H1 (cell line): ENCODE measurements around the gene STPG1. TPM values are rescaled to one million over a fixed set of nuclear protein-coding genes. Genes with fewer than 3 reads are reported as not detected.

Experiments
- CTCF ChIA-PET: fragments of 300-600 bp; sonication (Branson Sonifier 250); formaldehyde crosslinking; loops from one replicate; lab custom pipeline; 2021; ENCODE audit not compliant: partially characterized antibody; lab: Charles Lee
- POLR2A ChIA-PET: fragments of 300-600 bp; sonication (Branson Sonifier 250); formaldehyde crosslinking; loops from one replicate; lab custom pipeline; 2021; ENCODE audit warnings: inconsistent platforms; ENCODE audit not compliant: partially characterized antibody; lab: Charles Lee
- DNase-seq, 2 experiments: peaks; one replicate each; pipeline versions ENCODE4 v3.0.0 to v3.0.0-alpha.2; 2010 to 2022; ENCODE audit warnings: low spot score in 2 of 2, low read depth in 1 of 2, mixed read lengths in 1 of 2
- FAIRE-seq: peaks from 2 replicates; lab custom pipeline; 2011; peaks lifted over from hg19 to GRCh38; lab: Jason Lieb, UNC
- H2AFZ ChIP-seq: 2 replicates; pipeline ENCODE4 v1.8.1; 2012; ENCODE audit warnings: low read length, inconsistent platforms
- H2AK5ac ChIP-seq: 2 replicates; pipeline ENCODE4 v1.6.1; 2013; ENCODE audit warnings: low read depth, low read length
- H2BK120ac ChIP-seq: replicated peaks from 2 replicates; pipeline ENCODE3; 2013; ENCODE audit warnings: low read depth, low read length, inconsistent platforms
- H2BK12ac ChIP-seq: 2 replicates; pipeline ENCODE4 v1.6.1; 2013; ENCODE audit warnings: low read depth, low read length
- H2BK15ac ChIP-seq: 2 replicates; pipeline ENCODE4 v1.6.1; 2013; ENCODE audit warnings: low read length
- H2BK20ac ChIP-seq: 2 replicates; pipeline ENCODE4 v1.6.1; 2013; ENCODE audit warnings: low read length
- H2BK5ac ChIP-seq: 2 replicates; pipeline ENCODE4 v1.6.1; 2013; ENCODE audit warnings: low read depth, low read length
- H3K14ac ChIP-seq: 2 replicates; pipeline ENCODE4 v1.6.1; 2013; ENCODE audit warnings: inconsistent platforms; ENCODE audit not compliant: insufficient read length
- H3K18ac ChIP-seq: 2 replicates; pipeline ENCODE4 v1.6.1; 2013; ENCODE audit warnings: low read length; ENCODE audit errors: extremely low read depth
- H3K23ac ChIP-seq: 2 replicates; pipeline ENCODE4 v1.6.1; 2013; ENCODE audit warnings: inconsistent platforms; ENCODE audit not compliant: insufficient read length
- H3K23me2 ChIP-seq: 2 replicates; pipeline ENCODE4 v1.6.1; 2013; ENCODE audit warnings: low read depth, low read length
- H3K27ac ChIP-seq: 2 replicates; pipeline ENCODE4 v1.6.1; 2011; ENCODE audit warnings: low read depth, low read length, inconsistent platforms
- H3K27me3 ChIP-seq, 4 experiments: replicated peaks in 1 of 4; 1 replicate in 1 of 4; 2 replicates in 3 of 4; pipeline versions ENCODE4 v1.6.1 to v1.8.1; 2011 to 2013; ENCODE audit warnings: low read length in 3 of 4, mild to moderate bottlenecking in 3 of 4, inconsistent platforms in 2 of 4, mixed read lengths in 2 of 4, moderate library complexity in 1 of 4; ENCODE audit not compliant: control insufficient read depth in 3 of 4, insufficient read depth in 3 of 4; ENCODE audit errors: extremely low read depth in 1 of 4
- H3K36me3 ChIP-seq, 4 experiments: 2 replicates each; pipeline versions ENCODE4 v1.6.1 to v1.8.1; 2011 to 2013; ENCODE audit warnings: mild to moderate bottlenecking in 4 of 4, low read length in 3 of 4, moderate library complexity in 2 of 4, control low read depth in 1 of 4, inconsistent platforms in 1 of 4; ENCODE audit not compliant: insufficient read depth in 4 of 4, control insufficient read depth in 2 of 4
- H3K4ac ChIP-seq: replicated peaks from 2 replicates; pipeline ENCODE3; 2013; ENCODE audit warnings: low read length, low read depth, mixed read lengths, inconsistent platforms; ENCODE audit not compliant: insufficient read length
- H3K4me1 ChIP-seq, 4 experiments: replicated peaks in 1 of 4; 1 replicate in 1 of 4; 2 replicates in 3 of 4; pipeline versions ENCODE4 v1.6.1 to v1.8.1; 2011 to 2013; ENCODE audit warnings: low read length in 3 of 4, inconsistent platforms in 2 of 4, mixed read lengths in 1 of 4; ENCODE audit not compliant: insufficient read depth in 4 of 4, control insufficient read depth in 3 of 4
- H3K4me2 ChIP-seq, 2 experiments: 2 replicates each; pipeline versions ENCODE4 v1.6.1 to v1.8.1; 2011 to 2013; ENCODE audit warnings: low read depth in 2 of 2, low read length in 2 of 2, control low read depth in 1 of 2, inconsistent platforms in 1 of 2, mild to moderate bottlenecking in 1 of 2; ENCODE audit not compliant: insufficient read depth in 1 of 2
- H3K4me3 ChIP-seq, 4 experiments: fragments of 200-600, 300-600 bp in 1 of 4; sonication (generic), shearing (Covaris generic), sonication (Bioruptor Twin) in 1 of 4; 2 replicates each; pipeline versions ENCODE4 v1.5.1 to v1.8.1; 2011 to 2016; ENCODE audit warnings: low read length in 4 of 4, low read depth in 3 of 4, control low read depth in 2 of 4, inconsistent platforms in 2 of 4, mild to moderate bottlenecking in 2 of 4, mixed read lengths in 1 of 4, moderate library complexity in 1 of 4; ENCODE audit not compliant: insufficient read depth in 2 of 4; ENCODE audit errors: extremely low read depth in 1 of 4
- H3K56ac ChIP-seq: replicated peaks from 2 replicates; pipeline ENCODE3; 2013; ENCODE audit warnings: low read depth, mild to moderate bottlenecking, mixed read lengths, low read length, inconsistent platforms; ENCODE audit not compliant: insufficient read length
- H3K79me1 ChIP-seq: 2 replicates; pipeline ENCODE4 v1.6.1; 2013; ENCODE audit warnings: low read depth, low read length, control low read depth
- H3K79me2 ChIP-seq, 2 experiments: 2 replicates each; pipeline versions ENCODE4 v1.6.1 to v1.8.1; 2012 to 2013; ENCODE audit warnings: low read length in 2 of 2, mild to moderate bottlenecking in 2 of 2, inconsistent platforms in 1 of 2; ENCODE audit not compliant: insufficient read depth in 2 of 2, control insufficient read depth in 1 of 2
- H3K9ac ChIP-seq, 4 experiments: replicated peaks in 1 of 4; 1 replicate in 1 of 4; 2 replicates in 3 of 4; pipeline versions ENCODE4 v1.6.1 to v1.8.1; 2011 to 2013; ENCODE audit warnings: low read depth in 3 of 4, low read length in 3 of 4, control low read depth in 2 of 4, mild to moderate bottlenecking in 2 of 4, moderate library complexity in 2 of 4, inconsistent platforms in 1 of 4; ENCODE audit errors: extremely low read depth in 1 of 4
- H3K9me3 ChIP-seq, 2 experiments: 2 replicates each; pipeline versions ENCODE4 v1.6.1 to v1.8.1; 2012 to 2013; ENCODE audit warnings: mild to moderate bottlenecking in 2 of 2, moderate library complexity in 2 of 2, control low read depth in 1 of 2, inconsistent platforms in 1 of 2, low read depth in 1 of 2, low read length in 1 of 2, mixed read lengths in 1 of 2; ENCODE audit not compliant: insufficient read depth in 2 of 2
- H4K20me1 ChIP-seq, 2 experiments: replicated peaks in 1 of 2; 2 replicates each; pipeline versions ENCODE3 to v1.8.1; 2011 to 2013; ENCODE audit warnings: inconsistent platforms in 2 of 2, low read length in 2 of 2, mild to moderate bottlenecking in 1 of 2; ENCODE audit not compliant: insufficient read depth in 2 of 2, control insufficient read depth in 1 of 2
- H4K5ac ChIP-seq: 2 replicates; pipeline ENCODE4 v1.6.1; 2013; ENCODE audit warnings: low read length, low read depth, mixed read lengths, inconsistent platforms; ENCODE audit not compliant: insufficient read length
- H4K8ac ChIP-seq: 2 replicates; pipeline ENCODE4 v1.8.0; 2013; ENCODE audit warnings: mild to moderate bottlenecking, moderate library complexity, low read length, inconsistent platforms; ENCODE audit not compliant: insufficient read depth; ENCODE audit errors: extremely low read depth
- H4K91ac ChIP-seq: replicated peaks from 2 replicates; pipeline ENCODE3; 2013; ENCODE audit warnings: low read length, mixed read lengths, inconsistent platforms; ENCODE audit not compliant: insufficient read length
- ATF2 ChIP-seq: IDR thresholded peaks from 2 replicates; pipeline ENCODE4 v1.6.1; 2012; ENCODE audit warnings: low read length, inconsistent platforms
- CBX8 ChIP-seq: fragments of 300-800, 300-1000 bp; sonication (generic); IDR thresholded peaks from 2 replicates; pipeline ENCODE4 v1.7.1; 2016; ENCODE audit warnings: low read depth, low read length, borderline replicate concordance
- E2F6 ChIP-seq: IDR thresholded peaks from 2 replicates; pipeline ENCODE4 v1.6.1; 2012; ENCODE audit warnings: inconsistent platforms
- EGR1 ChIP-seq: IDR thresholded peaks from 2 replicates; pipeline ENCODE4 v1.6.1; 2011; ENCODE audit warnings: low read depth, low read length, borderline replicate concordance
- EZH2 ChIP-seq: fragments of 200-600 bp; sonication (generic); IDR thresholded peaks from 2 replicates; pipeline ENCODE4 v1.7.1; 2012; ENCODE audit warnings: low read depth, mild to moderate bottlenecking, moderate library complexity, low read length, inconsistent platforms; ENCODE audit not compliant: severe bottlenecking
- HDAC6 ChIP-seq: IDR thresholded peaks from one replicate; pipeline ENCODE4 v1.7.1; 2012; ENCODE audit warnings: low read depth, mild to moderate bottlenecking, inconsistent platforms, low read length, moderate library complexity
- KDM4A ChIP-seq: IDR thresholded peaks from one replicate; pipeline ENCODE4 v1.7.1; 2012; ENCODE audit warnings: low read depth, mild to moderate bottlenecking, moderate library complexity, low read length, inconsistent platforms; ENCODE audit not compliant: severe bottlenecking
- MAFK ChIP-seq: IDR thresholded peaks from 2 replicates; pipeline ENCODE4 v1.6.1; 2012; ENCODE audit warnings: low read depth, mild to moderate bottlenecking, improper control_type of control experiment, low read length
- SIX5 ChIP-seq: IDR thresholded peaks from 2 replicates; pipeline ENCODE4 v1.6.1; 2011; ENCODE audit warnings: mild to moderate bottlenecking, low read depth, low read length
- SP4 ChIP-seq: IDR thresholded peaks from 2 replicates; pipeline ENCODE4 v1.6.1; 2012; ENCODE audit warnings: low read length, inconsistent platforms
- SRF ChIP-seq: IDR thresholded peaks from 2 replicates; pipeline ENCODE4 v1.6.1; 2011; ENCODE audit warnings: mild to moderate bottlenecking, low read depth, low read length, moderate library complexity
- ZNF274 ChIP-seq: IDR thresholded peaks from 2 replicates; pipeline ENCODE4 v1.7.0; 2012; ENCODE audit warnings: low read length, borderline replicate concordance; ENCODE audit errors: extremely low read depth
- WGBS, 2 experiments: shearing (Covaris generic) in 1 of 2; methylation state at CpG; one replicate each; pipeline versions ENCODE4 v1.1.6 to v1.1.7; 2013 to 2015; ENCODE audit warnings: low lambda C conversion rate in 2 of 2, mixed read lengths in 2 of 2, inconsistent platforms in 1 of 2, low coverage in 1 of 2, missing lambda C conversion rate in 1 of 2; ENCODE audit not compliant: insufficient replicate concordance in 2 of 2, insufficient coverage in 1 of 2, insufficient read length in 1 of 2; ENCODE audit errors: extremely low coverage in 1 of 2, missing lambda C conversion rate in 1 of 2; 5-methylcytosine and 5-hydroxymethylcytosine counted together
- polyA plus RNA-seq, 7 experiments: library from polyadenylated mRNA; depleted of rRNA in 3 of 7; stranded (reverse) in 5 of 7; unstranded in 2 of 7; fragments of >200 nt in 5 of 7; fragments of 200-250 nt in 2 of 7; gene quantifications; 1 replicate in 5 of 7; 2 replicates in 1 of 7; 4 replicates in 1 of 7; pipeline versions ENCODE4 v1.2.1 to v1.2.3, GENCODE V29; 2011 to 2013; ENCODE audit warnings: missing spikeins in 2 of 7, mixed read lengths in 2 of 7
- total RNA-seq: library from RNA; stranded (reverse); fragmentation: NEBNext Ultra II Directional; extraction: Animal tissue kit (Norgen Biotek cat#: 25700); gene quantifications from 2 replicates; pipeline ENCODE4 v1.2.1, GENCODE V29; 2021

Gene STPG1
- total and polyA plus RNA-seq, 2 of the 8 experiments (the other 6 are each of a cell fraction or from before 2014, with no cell fraction given): 10.3 to 11.2 TPM

- Histone ChIP-seq H2BK120ac (no peak overlapping the region), H4K5ac (no peak overlapping the region), H3K23me2 (no peaks in the 10 kb centered on the region), H2AFZ (no peak overlapping the region), H4K20me1 (no peaks in the 10 kb centered on the region), H3K4ac (no peak overlapping the region), H3K14ac (no peak overlapping the region), H3K36me3 (peaks cover 0 to 2% (median 1%) of the 10 kb centered on the region in 4 experiments; a peak in 2 of 8 replicates), H3K9ac (no peak overlapping the region), H2BK15ac (no peak overlapping the region), H2AK5ac (no peak overlapping the region), H3K9me3 (no peaks in the 10 kb centered on the region), H3K4me3 (no peak overlapping the region), H4K8ac (no peak overlapping the region), H3K56ac (no peak overlapping the region), H3K79me1 (no peaks in the 10 kb centered on the region), H3K27ac (no peak overlapping the region), H4K91ac (no peak overlapping the region), H2BK5ac (no peak overlapping the region; the same call in 1 of the 2 replicates), H2BK12ac (no peak overlapping the region), H3K79me2 (no peaks in the 10 kb centered on the region), H3K27me3 (no peaks in the 10 kb centered on the region), H3K23ac (no peak overlapping the region), H3K4me1 (no peaks in the 10 kb centered on the region; a peak in 2 of 7 replicates), H2BK20ac (no peak overlapping the region), H3K4me2 (no peak overlapping the region), H3K18ac (no peak overlapping the region)
- 95% methylated on average over 10 of the region's 10 CpGs; no CpG with 5 or more reads in 1 of the 2 experiments for WGBS, 2 experiments
- CTCF ChIA-PET: interaction anchor here (0.9 to 3.6 kb wide), 3 partner anchors 12 to 159 kb away, joined by 4 to 13 read pairs (median 11); no protein-coding TSS in a partner anchor
- DNase-seq (no peak), FAIRE-seq (no peak)
- POLR2A ChIA-PET: no interaction called here
- no peak for TF ChIP-seq SP4
- TF ChIP-seq ZNF274: no peak
- TF ChIP-seq EGR1: no peak
- no peak for TF ChIP-seq SIX5
- no peak for TF ChIP-seq SRF
- TF ChIP-seq HDAC6: no peak
- no peak for TF ChIP-seq E2F6
- TF ChIP-seq EZH2: no peak
- no peak for TF ChIP-seq CBX8
- no peak for TF ChIP-seq MAFK
- TF ChIP-seq KDM4A: no peak
- TF ChIP-seq ATF2: no peak
Measured at GRCh38 chr1:24360681-24361080, 52.9 kb downstream of the STPG1 start.
